ENCODE results near the gene SNX20. TPM values are rescaled to one million over a fixed set of nuclear protein-coding genes. Genes with fewer than 3 reads are reported as not detected.

Gene SNX20
- total and polyA plus RNA-seq, 2 experiments from 2014 or later: not detected

DNA sequence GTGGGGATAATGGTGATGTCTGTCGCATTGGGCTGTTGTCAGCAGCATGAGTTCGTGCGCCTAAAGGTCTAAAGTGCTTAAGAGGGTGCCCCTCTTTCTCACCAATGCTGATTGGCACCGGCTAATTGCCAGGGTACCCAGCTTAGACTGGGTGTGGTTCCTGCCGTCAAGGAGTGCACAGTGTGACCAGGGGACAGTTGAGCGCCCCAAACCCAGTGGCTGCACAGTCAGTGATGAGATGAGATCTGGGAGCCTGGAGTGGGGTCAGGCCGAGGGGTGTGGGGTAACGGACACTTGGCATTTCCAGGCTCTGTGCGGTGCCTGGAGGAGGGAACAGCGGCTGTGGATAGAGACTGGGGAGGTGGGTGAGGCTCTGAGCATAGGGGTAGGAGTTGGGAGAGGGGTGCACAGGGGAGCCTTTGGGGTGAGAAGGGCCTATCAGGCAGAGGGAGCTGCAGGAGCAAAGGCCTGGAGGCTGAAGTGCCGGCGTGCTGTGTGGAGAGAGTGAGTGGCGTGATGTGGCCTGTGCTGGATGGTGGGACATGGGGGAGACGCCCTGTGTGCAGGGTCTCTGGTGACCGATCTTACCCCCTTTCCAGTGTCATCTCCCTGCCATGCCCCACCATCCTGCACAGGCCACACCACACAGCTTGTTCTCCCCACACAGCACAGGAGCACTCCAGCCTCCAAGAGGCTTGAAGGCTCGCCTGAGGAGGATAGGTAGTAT is 58.3 kb downstream of the SNX20 start:
- no peaks in the 10 kb centered on the region for H3K27me3 ChIP-seq (ENCODE audit: insufficient read depth)
- H3K4me3 ChIP-seq: no peak overlapping the region
- H3K4me1 ChIP-seq (ENCODE audit: insufficient read depth): no peaks in the 10 kb centered on the region
- H3K9me2 ChIP-seq (ENCODE audit: insufficient read depth): no peaks in the 10 kb centered on the region
- Mint-ChIP-seq H3K9me3 (no peaks in the 10 kb centered on the region), H3K27ac (no peak overlapping the region), H3K4me3 (no peak overlapping the region), H3K4me1 (peaks cover 17% of the 10 kb centered on the region), H3K36me3 (ENCODE audit: low read depth) (peaks cover 2% of the 10 kb centered on the region; the same call in 1 of the 3 replicates), H3K27me3 (ENCODE audit: insufficient read depth, low read depth, poor library complexity) (peaks cover 14% of the 10 kb centered on the region)
- H2AFZ ChIP-seq: no peak overlapping the region
- H3K79me2 ChIP-seq (replicated peaks; ENCODE audit: insufficient read depth): no peaks in the 10 kb centered on the region
- TF ChIP-seq POLR2AphosphoS5 (IDR thresholded peaks at IDR 0.05; ENCODE audit: low read depth) (no peak), NANOG (IDR thresholded peaks at IDR 0.05; ENCODE audit: borderline replicate concordance) (no peak)
- TF ChIP-seq, protein P1, sequence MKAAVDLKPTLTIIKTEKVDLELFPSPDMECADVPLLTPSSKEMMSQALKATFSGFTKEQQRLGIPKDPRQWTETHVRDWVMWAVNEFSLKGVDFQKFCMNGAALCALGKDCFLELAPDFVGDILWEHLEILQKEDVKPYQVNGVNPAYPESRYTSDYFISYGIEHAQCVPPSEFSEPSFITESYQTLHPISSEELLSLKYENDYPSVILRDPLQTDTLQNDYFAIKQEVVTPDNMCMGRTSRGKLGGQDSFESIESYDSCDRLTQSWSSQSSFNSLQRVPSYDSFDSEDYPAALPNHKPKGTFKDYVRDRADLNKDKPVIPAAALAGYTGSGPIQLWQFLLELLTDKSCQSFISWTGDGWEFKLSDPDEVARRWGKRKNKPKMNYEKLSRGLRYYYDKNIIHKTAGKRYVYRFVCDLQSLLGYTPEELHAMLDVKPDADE (IDR thresholded peaks at IDR 0.05): no peak
- H3K36me3 ChIP-seq (ENCODE audit: insufficient read depth): no peaks in the 10 kb centered on the region
- no peak for DNase-seq (ENCODE audit: low spot score)
- no peaks in the 10 kb centered on the region for H4K20me1 ChIP-seq (replicated peaks; ENCODE audit: insufficient read depth)
- no peak overlapping the region for H3K4me2 ChIP-seq
- H3K27ac ChIP-seq (ENCODE audit: low read depth): no peak overlapping the region
- ATAC-seq: no peak
- H3F3A ChIP-seq (replicated peaks; ENCODE audit: low read depth): no peaks in the 10 kb centered on the region

DNA sequence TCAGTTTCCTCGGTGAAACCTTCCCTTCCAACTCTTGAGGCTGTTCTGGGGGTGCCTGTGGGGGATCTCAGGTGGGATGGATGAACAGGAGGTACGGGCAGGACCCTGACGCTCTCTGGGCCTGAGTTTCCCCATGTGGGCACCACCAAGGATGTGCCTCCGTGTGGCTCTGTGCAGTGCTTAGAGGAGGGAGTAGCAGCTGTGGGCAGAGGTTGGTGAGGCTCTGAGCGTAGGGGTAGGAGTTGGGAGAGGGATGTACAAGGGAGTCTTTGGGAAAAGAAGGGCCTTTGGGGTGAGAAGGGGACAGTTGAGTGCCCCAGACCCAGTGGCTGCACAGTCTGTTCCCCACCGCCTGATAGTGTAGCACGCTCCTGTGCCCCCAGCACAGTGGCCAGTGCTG is 59.1 kb downstream of the SNX20 start:
- no peaks in the 10 kb centered on the region for H3K9me3 Mint-ChIP-seq
- H3K9me2 ChIP-seq (ENCODE audit: insufficient read depth): no peaks in the 10 kb centered on the region
- H3K79me2 ChIP-seq (replicated peaks; ENCODE audit: insufficient read depth): no peaks in the 10 kb centered on the region
- no peak overlapping the region for H3K27ac ChIP-seq (ENCODE audit: low read depth)
- ATAC-seq (no peak), DNase-seq (ENCODE audit: low spot score) (no peak)
- peaks cover 14% of the 10 kb centered on the region for H3K27me3 Mint-ChIP-seq (ENCODE audit: insufficient read depth, low read depth, poor library complexity)
- H4K20me1 ChIP-seq (replicated peaks; ENCODE audit: insufficient read depth): no peaks in the 10 kb centered on the region
- H3K4me1 Mint-ChIP-seq: peaks cover 18% of the 10 kb centered on the region
- H3K36me3 Mint-ChIP-seq (ENCODE audit: low read depth): peaks cover 2% of the 10 kb centered on the region; the same call in 1 of the 3 replicates
- H2AFZ ChIP-seq: no peak overlapping the region
- no peak overlapping the region for H3K4me3 Mint-ChIP-seq
- H3K4me2 ChIP-seq: no peak overlapping the region
- H3K27me3 ChIP-seq (ENCODE audit: insufficient read depth): no peaks in the 10 kb centered on the region
- no peak overlapping the region for H3K27ac Mint-ChIP-seq
- H3F3A ChIP-seq (replicated peaks; ENCODE audit: low read depth): no peaks in the 10 kb centered on the region
- no peaks in the 10 kb centered on the region for H3K36me3 ChIP-seq (ENCODE audit: insufficient read depth)
- peaks cover 3% of the 10 kb centered on the region; the same call in 1 of the 2 replicates for H3K4me1 ChIP-seq (ENCODE audit: insufficient read depth)
- TF ChIP-seq, protein P2, sequence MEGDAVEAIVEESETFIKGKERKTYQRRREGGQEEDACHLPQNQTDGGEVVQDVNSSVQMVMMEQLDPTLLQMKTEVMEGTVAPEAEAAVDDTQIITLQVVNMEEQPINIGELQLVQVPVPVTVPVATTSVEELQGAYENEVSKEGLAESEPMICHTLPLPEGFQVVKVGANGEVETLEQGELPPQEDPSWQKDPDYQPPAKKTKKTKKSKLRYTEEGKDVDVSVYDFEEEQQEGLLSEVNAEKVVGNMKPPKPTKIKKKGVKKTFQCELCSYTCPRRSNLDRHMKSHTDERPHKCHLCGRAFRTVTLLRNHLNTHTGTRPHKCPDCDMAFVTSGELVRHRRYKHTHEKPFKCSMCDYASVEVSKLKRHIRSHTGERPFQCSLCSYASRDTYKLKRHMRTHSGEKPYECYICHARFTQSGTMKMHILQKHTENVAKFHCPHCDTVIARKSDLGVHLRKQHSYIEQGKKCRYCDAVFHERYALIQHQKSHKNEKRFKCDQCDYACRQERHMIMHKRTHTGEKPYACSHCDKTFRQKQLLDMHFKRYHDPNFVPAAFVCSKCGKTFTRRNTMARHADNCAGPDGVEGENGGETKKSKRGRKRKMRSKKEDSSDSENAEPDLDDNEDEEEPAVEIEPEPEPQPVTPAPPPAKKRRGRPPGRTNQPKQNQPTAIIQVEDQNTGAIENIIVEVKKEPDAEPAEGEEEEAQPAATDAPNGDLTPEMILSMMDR (conservative IDR thresholded peaks at IDR 0.05; ENCODE audit: low read depth in 2 of 2): no peak
- TF ChIP-seq, protein P3, sequence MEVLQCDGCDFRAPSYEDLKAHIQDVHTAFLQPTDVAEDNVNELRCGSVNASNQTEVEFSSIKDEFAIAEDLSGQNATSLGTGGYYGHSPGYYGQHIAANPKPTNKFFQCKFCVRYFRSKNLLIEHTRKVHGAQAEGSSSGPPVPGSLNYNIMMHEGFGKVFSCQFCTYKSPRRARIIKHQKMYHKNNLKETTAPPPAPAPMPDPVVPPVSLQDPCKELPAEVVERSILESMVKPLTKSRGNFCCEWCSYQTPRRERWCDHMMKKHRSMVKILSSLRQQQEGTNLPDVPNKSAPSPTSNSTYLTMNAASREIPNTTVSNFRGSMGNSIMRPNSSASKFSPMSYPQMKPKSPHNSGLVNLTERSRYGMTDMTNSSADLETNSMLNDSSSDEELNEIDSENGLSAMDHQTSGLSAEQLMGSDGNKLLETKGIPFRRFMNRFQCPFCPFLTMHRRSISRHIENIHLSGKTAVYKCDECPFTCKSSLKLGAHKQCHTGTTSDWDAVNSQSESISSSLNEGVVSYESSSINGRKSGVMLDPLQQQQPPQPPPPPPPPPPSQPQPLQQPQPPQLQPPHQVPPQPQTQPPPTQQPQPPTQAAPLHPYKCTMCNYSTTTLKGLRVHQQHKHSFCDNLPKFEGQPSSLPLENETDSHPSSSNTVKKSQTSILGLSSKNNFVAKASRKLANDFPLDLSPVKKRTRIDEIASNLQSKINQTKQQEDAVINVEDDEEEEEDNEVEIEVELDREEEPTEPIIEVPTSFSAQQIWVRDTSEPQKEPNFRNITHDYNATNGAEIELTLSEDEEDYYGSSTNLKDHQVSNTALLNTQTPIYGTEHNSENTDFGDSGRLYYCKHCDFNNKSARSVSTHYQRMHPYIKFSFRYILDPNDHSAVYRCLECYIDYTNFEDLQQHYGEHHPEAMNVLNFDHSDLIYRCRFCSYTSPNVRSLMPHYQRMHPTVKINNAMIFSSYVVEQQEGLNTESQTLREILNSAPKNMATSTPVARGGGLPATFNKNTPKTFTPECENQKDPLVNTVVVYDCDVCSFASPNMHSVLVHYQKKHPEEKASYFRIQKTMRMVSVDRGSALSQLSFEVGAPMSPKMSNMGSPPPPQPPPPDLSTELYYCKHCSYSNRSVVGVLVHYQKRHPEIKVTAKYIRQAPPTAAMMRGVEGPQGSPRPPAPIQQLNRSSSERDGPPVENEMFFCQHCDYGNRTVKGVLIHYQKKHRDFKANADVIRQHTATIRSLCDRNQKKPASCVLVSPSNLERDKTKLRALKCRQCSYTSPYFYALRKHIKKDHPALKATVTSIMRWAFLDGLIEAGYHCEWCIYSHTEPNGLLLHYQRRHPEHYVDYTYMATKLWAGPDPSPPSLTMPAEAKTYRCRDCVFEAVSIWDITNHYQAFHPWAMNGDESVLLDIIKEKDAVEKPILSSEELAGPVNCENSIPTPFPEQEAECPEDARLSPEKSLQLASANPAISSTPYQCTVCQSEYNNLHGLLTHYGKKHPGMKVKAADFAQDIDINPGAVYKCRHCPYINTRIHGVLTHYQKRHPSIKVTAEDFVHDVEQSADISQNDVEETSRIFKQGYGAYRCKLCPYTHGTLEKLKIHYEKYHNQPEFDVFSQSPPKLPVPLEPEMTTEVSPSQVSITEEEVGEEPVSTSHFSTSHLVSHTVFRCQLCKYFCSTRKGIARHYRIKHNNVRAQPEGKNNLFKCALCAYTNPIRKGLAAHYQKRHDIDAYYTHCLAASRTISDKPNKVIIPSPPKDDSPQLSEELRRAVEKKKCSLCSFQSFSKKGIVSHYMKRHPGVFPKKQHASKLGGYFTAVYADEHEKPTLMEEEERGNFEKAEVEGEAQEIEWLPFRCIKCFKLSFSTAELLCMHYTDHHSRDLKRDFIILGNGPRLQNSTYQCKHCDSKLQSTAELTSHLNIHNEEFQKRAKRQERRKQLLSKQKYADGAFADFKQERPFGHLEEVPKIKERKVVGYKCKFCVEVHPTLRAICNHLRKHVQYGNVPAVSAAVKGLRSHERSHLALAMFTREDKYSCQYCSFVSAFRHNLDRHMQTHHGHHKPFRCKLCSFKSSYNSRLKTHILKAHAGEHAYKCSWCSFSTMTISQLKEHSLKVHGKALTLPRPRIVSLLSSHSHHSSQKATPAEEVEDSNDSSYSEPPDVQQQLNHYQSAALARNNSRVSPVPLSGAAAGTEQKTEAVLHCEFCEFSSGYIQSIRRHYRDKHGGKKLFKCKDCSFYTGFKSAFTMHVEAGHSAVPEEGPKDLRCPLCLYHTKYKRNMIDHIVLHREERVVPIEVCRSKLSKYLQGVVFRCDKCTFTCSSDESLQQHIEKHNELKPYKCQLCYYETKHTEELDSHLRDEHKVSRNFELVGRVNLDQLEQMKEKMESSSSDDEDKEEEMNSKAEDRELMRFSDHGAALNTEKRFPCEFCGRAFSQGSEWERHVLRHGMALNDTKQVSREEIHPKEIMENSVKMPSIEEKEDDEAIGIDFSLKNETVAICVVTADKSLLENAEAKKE (CRISPR knock-in tag; IDR thresholded peaks at IDR 0.05): no peak
- TF ChIP-seq STAT1 (IDR thresholded peaks at IDR 0.05; ENCODE audit: unreplicated experiment): no peak
- H3K4me3 ChIP-seq: no peak overlapping the region

Data from GM23338 (cell line).